Prostate gland (tissue), 2 donors: ENCODE measurements around the gene RNF7.

Source experiments
- POLR2A ChIP-seq: fragments of 450-650 bp; IDR thresholded peaks from one replicate; pipeline ENCODE4 v1.6.1; 2016; ENCODE audit warnings: antibody characterized with exemption, mild to moderate bottlenecking
- TF ChIP-seq, protein P1 (sequence below), 4 experiments: fragments of 200-600 bp in 2 of 4; fragments of 450-650 bp in 2 of 4; sonication (generic) in 2 of 4; IDR thresholded peaks; 1 replicate in 3 of 4; 2 replicates in 1 of 4; pipeline ENCODE4 v1.5.1; 2016 to 2019; ENCODE audit warnings: antibody characterized with exemption in 4 of 4, mild to moderate bottlenecking in 2 of 4, moderate library complexity in 2 of 4

GRCh38 chr3:141710121-141710520 is 28.0 kb upstream of the RNF7 start:
- TF ChIP-seq, protein P1, sequence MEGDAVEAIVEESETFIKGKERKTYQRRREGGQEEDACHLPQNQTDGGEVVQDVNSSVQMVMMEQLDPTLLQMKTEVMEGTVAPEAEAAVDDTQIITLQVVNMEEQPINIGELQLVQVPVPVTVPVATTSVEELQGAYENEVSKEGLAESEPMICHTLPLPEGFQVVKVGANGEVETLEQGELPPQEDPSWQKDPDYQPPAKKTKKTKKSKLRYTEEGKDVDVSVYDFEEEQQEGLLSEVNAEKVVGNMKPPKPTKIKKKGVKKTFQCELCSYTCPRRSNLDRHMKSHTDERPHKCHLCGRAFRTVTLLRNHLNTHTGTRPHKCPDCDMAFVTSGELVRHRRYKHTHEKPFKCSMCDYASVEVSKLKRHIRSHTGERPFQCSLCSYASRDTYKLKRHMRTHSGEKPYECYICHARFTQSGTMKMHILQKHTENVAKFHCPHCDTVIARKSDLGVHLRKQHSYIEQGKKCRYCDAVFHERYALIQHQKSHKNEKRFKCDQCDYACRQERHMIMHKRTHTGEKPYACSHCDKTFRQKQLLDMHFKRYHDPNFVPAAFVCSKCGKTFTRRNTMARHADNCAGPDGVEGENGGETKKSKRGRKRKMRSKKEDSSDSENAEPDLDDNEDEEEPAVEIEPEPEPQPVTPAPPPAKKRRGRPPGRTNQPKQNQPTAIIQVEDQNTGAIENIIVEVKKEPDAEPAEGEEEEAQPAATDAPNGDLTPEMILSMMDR (IDR thresholded peaks at IDR 0.05) = no peak
- no peak for TF ChIP-seq POLR2A
